ENCODE data around the gene ZNF277. TPM values are rescaled to one million over a fixed set of nuclear protein-coding genes. Genes with fewer than 3 reads are reported as not detected.

The ZNF277 gene
- total RNA-seq, 2 donors from 2014 or later: 15.9 to 29.8 TPM

DNA sequence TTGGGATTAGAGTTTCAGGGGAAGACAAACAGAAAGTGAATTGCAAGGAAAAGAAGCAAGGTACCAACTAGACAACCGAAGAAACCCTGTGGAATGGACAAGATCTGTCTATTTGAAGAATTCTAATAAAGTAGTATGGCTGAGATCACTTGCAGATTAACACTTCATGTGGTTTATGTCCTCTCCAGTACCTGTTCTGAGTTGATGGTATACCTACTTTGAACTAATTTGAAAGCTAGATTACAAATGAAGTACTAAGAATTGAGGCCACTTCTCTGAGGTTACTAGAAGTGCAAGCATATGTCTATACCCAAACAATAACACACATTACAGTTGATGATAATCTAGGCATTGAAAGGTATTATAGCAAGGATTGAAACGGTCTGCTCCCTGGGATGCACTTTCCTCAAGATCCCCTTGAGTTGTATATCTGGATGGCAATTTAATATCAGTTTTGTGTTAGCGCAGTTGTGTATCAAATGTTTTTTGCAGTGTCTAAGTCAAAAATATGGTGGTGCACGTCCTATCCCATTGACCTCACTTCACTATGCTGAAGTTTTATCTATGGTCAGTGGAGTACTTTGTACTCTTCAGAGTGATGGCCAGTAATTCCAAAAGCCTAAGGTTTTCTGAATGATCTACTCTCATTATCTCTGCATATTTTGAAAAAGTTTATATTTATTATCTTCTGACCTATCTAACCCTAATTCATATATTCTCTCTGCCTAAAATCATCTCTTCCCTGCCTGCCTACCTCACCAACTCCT is 25.9 kb downstream of the ZNF277 start:
- peaks cover 0 to 8% of the 10 kb centered on the region in 2 donors for H3K4me1 ChIP-seq
- DNase-seq (ENCODE audit: low spot score): no peak
- no peak overlapping the region for H3K27ac ChIP-seq
- H3K4me3 ChIP-seq: no peak overlapping the region
- no peaks in the 10 kb centered on the region for H3K9me3 ChIP-seq
- TF ChIP-seq, protein P1, sequence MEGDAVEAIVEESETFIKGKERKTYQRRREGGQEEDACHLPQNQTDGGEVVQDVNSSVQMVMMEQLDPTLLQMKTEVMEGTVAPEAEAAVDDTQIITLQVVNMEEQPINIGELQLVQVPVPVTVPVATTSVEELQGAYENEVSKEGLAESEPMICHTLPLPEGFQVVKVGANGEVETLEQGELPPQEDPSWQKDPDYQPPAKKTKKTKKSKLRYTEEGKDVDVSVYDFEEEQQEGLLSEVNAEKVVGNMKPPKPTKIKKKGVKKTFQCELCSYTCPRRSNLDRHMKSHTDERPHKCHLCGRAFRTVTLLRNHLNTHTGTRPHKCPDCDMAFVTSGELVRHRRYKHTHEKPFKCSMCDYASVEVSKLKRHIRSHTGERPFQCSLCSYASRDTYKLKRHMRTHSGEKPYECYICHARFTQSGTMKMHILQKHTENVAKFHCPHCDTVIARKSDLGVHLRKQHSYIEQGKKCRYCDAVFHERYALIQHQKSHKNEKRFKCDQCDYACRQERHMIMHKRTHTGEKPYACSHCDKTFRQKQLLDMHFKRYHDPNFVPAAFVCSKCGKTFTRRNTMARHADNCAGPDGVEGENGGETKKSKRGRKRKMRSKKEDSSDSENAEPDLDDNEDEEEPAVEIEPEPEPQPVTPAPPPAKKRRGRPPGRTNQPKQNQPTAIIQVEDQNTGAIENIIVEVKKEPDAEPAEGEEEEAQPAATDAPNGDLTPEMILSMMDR (IDR thresholded peaks at IDR 0.05): no peak
- no peaks in the 10 kb centered on the region for H3K27me3 ChIP-seq
- no peaks in the 10 kb centered on the region for H3K36me3 ChIP-seq

DNA sequence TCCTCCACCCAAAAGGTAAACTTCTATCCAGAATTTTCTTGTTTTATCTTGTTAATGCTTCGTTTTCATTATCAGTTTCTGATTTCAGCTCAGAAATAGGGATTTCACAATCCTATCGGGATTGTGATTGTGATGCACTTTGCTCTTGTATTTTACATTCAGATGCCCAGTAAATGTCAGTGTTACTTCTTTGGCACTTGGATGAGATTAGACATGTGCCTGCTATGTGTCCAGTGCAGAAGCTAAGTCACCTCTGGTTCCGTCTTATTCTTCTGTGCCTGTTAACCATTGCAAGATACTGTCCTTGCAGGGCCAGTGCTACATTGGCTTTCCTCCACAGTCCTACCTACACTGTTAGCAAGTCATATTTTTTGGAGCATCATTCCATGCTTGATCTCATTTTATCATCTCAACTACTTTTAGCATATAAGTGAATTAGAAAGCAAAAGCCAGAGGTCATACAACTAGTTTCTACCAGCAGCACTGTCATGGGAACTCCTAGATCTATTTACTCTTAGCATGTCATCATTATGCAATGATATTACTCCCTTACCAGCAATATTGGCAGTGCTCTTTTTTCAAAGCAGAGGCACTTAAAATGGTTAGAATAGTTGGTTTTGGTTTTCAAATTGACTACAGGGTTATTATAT is 26.7 kb downstream of the ZNF277 start:
- Histone ChIP-seq H3K36me3 (no peaks in the 10 kb centered on the region), H3K9me3 (no peaks in the 10 kb centered on the region), H3K27me3 (no peaks in the 10 kb centered on the region), H3K4me3 (no peak overlapping the region), H3K27ac (no peak overlapping the region), H3K4me1 (peaks cover 0 to 8% of the 10 kb centered on the region in 2 donors)
- DNase-seq (ENCODE audit: low spot score): no peak
- TF ChIP-seq, protein P1 (IDR thresholded peaks at IDR 0.05): no peak

DNA sequence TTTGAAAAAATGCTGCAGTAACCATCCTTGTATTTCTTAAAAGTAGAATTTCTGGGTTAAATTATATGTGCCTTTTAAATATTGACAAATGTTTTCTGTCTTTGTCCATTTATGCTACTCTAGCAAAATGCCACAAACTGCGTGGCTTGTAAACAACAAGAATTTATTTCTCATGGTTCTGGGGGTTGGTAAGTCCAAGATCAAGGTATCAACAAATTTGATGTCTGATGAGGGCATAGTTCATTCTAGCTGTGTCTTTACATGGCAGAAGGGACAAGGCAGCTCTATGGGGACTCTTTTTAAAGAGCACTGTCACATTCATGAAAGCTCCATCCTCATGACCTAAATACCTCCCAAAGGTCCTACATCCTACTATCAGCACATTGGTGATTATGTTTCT is 27.7 kb downstream of the ZNF277 start:
- Histone ChIP-seq H3K4me1 (peaks cover 0 to 8% of the 10 kb centered on the region in 2 donors), H3K36me3 (no peaks in the 10 kb centered on the region), H3K4me3 (no peak overlapping the region), H3K27ac (no peak overlapping the region), H3K9me3 (no peaks in the 10 kb centered on the region), H3K27me3 (no peaks in the 10 kb centered on the region)
- no peak for DNase-seq (ENCODE audit: low spot score)
- TF ChIP-seq, protein P1 (IDR thresholded peaks at IDR 0.05): no peak

DNA sequence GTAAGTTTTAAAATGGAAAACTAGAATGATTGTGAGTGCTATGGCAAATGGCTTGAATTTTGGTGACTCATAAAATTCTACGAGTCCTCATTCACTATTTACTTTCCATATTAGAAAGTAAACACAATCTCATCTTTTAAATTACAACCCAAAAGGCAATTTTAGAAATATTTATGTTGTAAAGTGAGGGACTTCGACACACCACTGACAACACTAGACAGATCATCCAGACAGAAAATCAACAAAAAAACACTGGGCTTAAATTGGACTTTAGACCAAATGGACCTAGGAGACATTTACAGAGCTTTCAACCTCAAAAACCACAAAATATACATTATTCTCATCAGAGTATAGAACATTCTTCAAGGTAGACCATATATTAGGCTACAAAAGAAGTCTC is 30.1 kb downstream of the ZNF277 start:
- Histone ChIP-seq H3K9me3 (no peaks in the 10 kb centered on the region), H3K4me1 (peaks cover 0 to 8% of the 10 kb centered on the region in 2 donors), H3K36me3 (no peaks in the 10 kb centered on the region), H3K4me3 (no peak overlapping the region), H3K27me3 (no peaks in the 10 kb centered on the region), H3K27ac (no peak overlapping the region)
- no peak for DNase-seq (ENCODE audit: low spot score)
- TF ChIP-seq, protein P1 (IDR thresholded peaks at IDR 0.05): no peak

DNA sequence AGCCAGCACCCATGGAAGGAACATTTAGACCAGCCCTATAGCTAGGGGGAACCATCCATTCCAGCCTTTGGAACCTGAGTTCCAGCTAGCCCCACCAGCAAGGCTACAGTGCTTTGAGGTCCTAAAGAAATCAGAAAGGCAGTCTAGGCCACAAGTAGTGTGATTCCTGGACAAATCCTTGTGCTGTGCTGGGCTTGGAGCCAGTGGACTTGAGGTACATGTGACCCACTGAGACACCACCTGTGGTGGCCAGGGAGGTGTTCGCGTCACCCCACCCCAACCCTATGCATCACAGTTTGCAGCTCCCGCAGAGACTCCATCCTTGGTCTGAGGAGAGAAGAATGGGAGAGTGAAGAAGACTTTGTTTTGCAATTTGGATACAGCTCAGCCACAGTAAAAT is 31.8 kb downstream of the ZNF277 start:
- Histone ChIP-seq H3K9me3 (no peaks in the 10 kb centered on the region), H3K27me3 (no peaks in the 10 kb centered on the region), H3K27ac (no peak overlapping the region), H3K4me1 (peaks cover 0 to 2% of the 10 kb centered on the region in 2 donors), H3K4me3 (no peak overlapping the region), H3K36me3 (no peaks in the 10 kb centered on the region)
- no peak for DNase-seq (ENCODE audit: low spot score)
- TF ChIP-seq, protein P1 (IDR thresholded peaks at IDR 0.05): no peak

Measured in right atrium auricular region (tissue), 2 donors.